Astrocyte (in vitro differentiated cells and primary cell): Measurements from ENCODE around the gene KCTD21. TPM values are rescaled to one million over a fixed set of nuclear protein-coding genes. Genes with fewer than 3 reads are reported as not detected.

ENCODE experiments used
- DNase-seq: peaks from one replicate; pipeline ENCODE4 v3.0.0-alpha.2; 2010; ENCODE audit warnings: low read depth
- FAIRE-seq: peaks from 2 replicates; lab custom pipeline; 2011; peaks lifted over from hg19 to GRCh38; lab: Jason Lieb, UNC
- H2AFZ ChIP-seq: 2 replicates; pipeline ENCODE4 v1.6.0; 2012; ENCODE audit warnings: low read depth, low read length, inconsistent platforms
- H3K27ac ChIP-seq: 2 replicates; pipeline ENCODE4 v1.5.1; 2011; ENCODE audit warnings: low read depth, low read length, inconsistent platforms
- H3K27me3 ChIP-seq: 2 replicates; pipeline ENCODE4 v1.6.0; 2011; ENCODE audit warnings: low read length, inconsistent platforms; ENCODE audit not compliant: insufficient read depth
- H3K36me3 ChIP-seq: 2 replicates; pipeline ENCODE4 v1.5.1; 2011; ENCODE audit warnings: low read length, inconsistent platforms; ENCODE audit not compliant: insufficient read depth
- H3K4me1 ChIP-seq: 2 replicates; pipeline ENCODE4 v1.5.1; 2011; ENCODE audit warnings: low read length, inconsistent platforms; ENCODE audit not compliant: insufficient read depth
- H3K4me2 ChIP-seq: 2 replicates; pipeline ENCODE4 v1.6.0; 2012; ENCODE audit warnings: low read length, inconsistent platforms
- H3K4me3 ChIP-seq: 2 replicates; pipeline ENCODE4 v1.5.1; 2011; ENCODE audit warnings: low read depth, mild to moderate bottlenecking, low read length, inconsistent platforms; ENCODE audit not compliant: insufficient read depth
- H3K79me2 ChIP-seq: 2 replicates; pipeline ENCODE4 v1.6.0; 2012; ENCODE audit warnings: mild to moderate bottlenecking, low read length, inconsistent platforms; ENCODE audit not compliant: insufficient read depth
- H3K9ac ChIP-seq: 2 replicates; pipeline ENCODE4 v1.6.0; 2012; ENCODE audit warnings: mild to moderate bottlenecking, low read length, inconsistent platforms
- H3K9me3 ChIP-seq: 2 replicates; pipeline ENCODE4 v1.5.1; 2012; ENCODE audit warnings: low read depth, mild to moderate bottlenecking, low read length, inconsistent platforms; ENCODE audit not compliant: insufficient read depth
- H4K20me1 ChIP-seq: 2 replicates; pipeline ENCODE4 v1.6.0; 2012; ENCODE audit warnings: low read length, inconsistent platforms; ENCODE audit not compliant: insufficient read depth
- H3K27ac Mint-ChIP-seq: one replicate; pipeline ENCODE4 v1.8.0; 2021; ENCODE audit warnings: mild to moderate bottlenecking, mixed read lengths; ENCODE audit not compliant: unreplicated experiment
- H3K27me3 Mint-ChIP-seq: one replicate; pipeline ENCODE4 v1.8.0; 2021; ENCODE audit warnings: low read depth, mixed read lengths; ENCODE audit not compliant: unreplicated experiment
- H3K36me3 Mint-ChIP-seq: one replicate; pipeline ENCODE4 v1.8.0; 2021; ENCODE audit warnings: low read depth, mixed read lengths; ENCODE audit not compliant: unreplicated experiment
- H3K4me1 Mint-ChIP-seq: one replicate; pipeline ENCODE4 v1.8.0; 2021; ENCODE audit warnings: low read depth, mixed read lengths; ENCODE audit not compliant: unreplicated experiment
- H3K4me3 Mint-ChIP-seq: one replicate; pipeline ENCODE4 v1.8.0; 2021; ENCODE audit warnings: mild to moderate bottlenecking, moderate library complexity, mixed read lengths; ENCODE audit not compliant: unreplicated experiment
- H3K9me3 Mint-ChIP-seq: one replicate; pipeline ENCODE4 v1.8.0; 2021; ENCODE audit warnings: mild to moderate bottlenecking, mixed read lengths; ENCODE audit not compliant: unreplicated experiment
- CTCF ChIP-seq: IDR thresholded peaks from 2 replicates; pipeline ENCODE4 v1.5.1; 2011; ENCODE audit warnings: low read depth, mild to moderate bottlenecking, inconsistent platforms, low read length, moderate library complexity; ENCODE audit not compliant: insufficient read depth
- EZH2 ChIP-seq: IDR thresholded peaks from 2 replicates; pipeline ENCODE4 v1.6.1; 2012; ENCODE audit warnings: mild to moderate bottlenecking, low read length, inconsistent platforms; ENCODE audit not compliant: insufficient read depth
- total RNA-seq: library from RNA; stranded (reverse); gene quantifications from 2 replicates; pipeline ENCODE4 v1.2.1, GENCODE V29; 2021

KCTD21 gene
- total RNA-seq, 1 donor from 2014 or later = 14.0 TPM

GRCh38 chr11:78205691-78206090 lies 17.3 kb upstream of the KCTD21 start:
- Mint-ChIP-seq H3K27me3 (no peaks in the 10 kb centered on the region), H3K36me3 (peaks cover 44% of the 10 kb centered on the region), H3K9me3 (peaks cover 3% of the 10 kb centered on the region), H3K27ac (no peak overlapping the region), H3K4me1 (peaks cover 15% of the 10 kb centered on the region), H3K4me3 (no peak overlapping the region)
- peaks cover 59% of the 10 kb centered on the region for H4K20me1 ChIP-seq
- H3K27ac ChIP-seq = no peak overlapping the region
- no peak for FAIRE-seq
- H3K4me1 ChIP-seq = no peaks in the 10 kb centered on the region
- no peaks in the 10 kb centered on the region for H3K79me2 ChIP-seq
- H2AFZ ChIP-seq = no peak overlapping the region
- DNase-seq = no peak
- H3K4me2 ChIP-seq = no peak overlapping the region
- no peaks in the 10 kb centered on the region for H3K27me3 ChIP-seq
- peaks cover 10% of the 10 kb centered on the region for H3K36me3 ChIP-seq
- no peak for TF ChIP-seq EZH2
- no peak for TF ChIP-seq CTCF
- H3K9ac ChIP-seq = no peak overlapping the region
- H3K4me3 ChIP-seq = no peak overlapping the region
- no peaks in the 10 kb centered on the region for H3K9me3 ChIP-seq

GRCh38 chr11:78205256-78205655 lies 16.8 kb upstream of the KCTD21 start:
- Mint-ChIP-seq H3K36me3 (peaks cover 39% of the 10 kb centered on the region), H3K27me3 (no peaks in the 10 kb centered on the region), H3K9me3 (peaks cover 3% of the 10 kb centered on the region), H3K27ac (no peak overlapping the region), H3K4me1 (peaks cover 15% of the 10 kb centered on the region), H3K4me3 (no peak overlapping the region)
- TF ChIP-seq EZH2 = no peak
- TF ChIP-seq CTCF = no peak
- Histone ChIP-seq H3K27ac (no peak overlapping the region), H3K4me3 (no peak overlapping the region), H3K9me3 (no peaks in the 10 kb centered on the region), H2AFZ (no peak overlapping the region), H3K9ac (no peak overlapping the region), H3K27me3 (no peaks in the 10 kb centered on the region), H3K4me1 (no peaks in the 10 kb centered on the region), H3K79me2 (no peaks in the 10 kb centered on the region), H3K36me3 (peaks cover 7% of the 10 kb centered on the region), H3K4me2 (no peak overlapping the region), H4K20me1 (peaks cover 64% of the 10 kb centered on the region)
- no peak for FAIRE-seq
- no peak for DNase-seq

DNA sequence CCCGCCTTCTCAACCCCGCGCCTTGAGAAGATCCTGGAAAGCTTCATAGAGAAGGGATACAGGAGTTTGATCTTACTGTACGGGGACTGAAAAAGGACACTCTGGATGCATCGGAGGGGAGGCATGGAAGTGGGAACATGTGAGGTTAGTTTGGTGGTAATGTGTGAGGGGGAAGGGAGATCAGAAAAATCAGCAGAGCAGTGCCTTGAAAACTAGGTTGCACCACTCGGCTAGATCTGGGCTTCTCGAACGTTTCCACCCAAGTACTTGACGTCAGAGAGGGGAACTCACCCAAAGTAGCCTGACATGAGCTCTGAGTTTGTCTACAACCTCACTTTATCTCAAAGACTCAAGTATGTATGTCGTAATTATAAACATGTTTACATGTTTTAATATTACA lies 14.8 kb upstream of the KCTD21 start:
- Mint-ChIP-seq H3K9me3 (peaks cover 1% of the 10 kb centered on the region), H3K4me3 (no peak overlapping the region), H3K4me1 (peaks cover 12% of the 10 kb centered on the region), H3K27ac (no peak overlapping the region), H3K36me3 (peaks cover 35% of the 10 kb centered on the region), H3K27me3 (no peaks in the 10 kb centered on the region)
- H3K9me3 ChIP-seq = no peaks in the 10 kb centered on the region
- H2AFZ ChIP-seq = no peak overlapping the region
- no peak for DNase-seq
- H3K4me3 ChIP-seq = no peak overlapping the region
- no peak overlapping the region for H3K4me2 ChIP-seq
- no peak for FAIRE-seq
- no peak for TF ChIP-seq CTCF
- TF ChIP-seq EZH2 = no peak
- H4K20me1 ChIP-seq = peaks cover 73% of the 10 kb centered on the region
- H3K79me2 ChIP-seq = peaks cover under 1% of the 10 kb centered on the region
- no peaks in the 10 kb centered on the region for H3K4me1 ChIP-seq
- H3K36me3 ChIP-seq = peaks cover 10% of the 10 kb centered on the region
- H3K27me3 ChIP-seq = no peaks in the 10 kb centered on the region
- no peak overlapping the region for H3K27ac ChIP-seq
- H3K9ac ChIP-seq = no peak overlapping the region
